Fibroblast of skin of back (primary cell): ENCODE data around the gene MAST1.
A peak's percentile ranks its signal among the peaks of the same experiment; 100 is the strongest.
"Not testable (repeated sequence)": the region's sequence is repeated elsewhere in the genome, so short reads cannot be mapped to it uniquely, and the experiment has no call there.

Experiments used
- DNase-seq: peaks from one replicate; pipeline ENCODE4 v3.0.0-alpha.2; 2013

MAST1 gene

GRCh38 chr19:12801466-12802266 lies 36.6 kb upstream of the MAST1 start, which contains the start of the genes PRDX2 and THSD8:
Gene PRDX2, minus strand, starts transcription at chr19:12801800. Its CDS starts 539 bp downstream, at chr19:12801261.
Gene THSD8, plus strand, starts transcription at chr19:12802069. Its CDS starts 3 bp downstream, at chr19:12802072.
- DNase-seq: peak; percentile 64

- DNase-seq: no peak
Measured at GRCh38 chr19:12802267-12803106, 35.8 kb upstream of the MAST1 start.

DNA sequence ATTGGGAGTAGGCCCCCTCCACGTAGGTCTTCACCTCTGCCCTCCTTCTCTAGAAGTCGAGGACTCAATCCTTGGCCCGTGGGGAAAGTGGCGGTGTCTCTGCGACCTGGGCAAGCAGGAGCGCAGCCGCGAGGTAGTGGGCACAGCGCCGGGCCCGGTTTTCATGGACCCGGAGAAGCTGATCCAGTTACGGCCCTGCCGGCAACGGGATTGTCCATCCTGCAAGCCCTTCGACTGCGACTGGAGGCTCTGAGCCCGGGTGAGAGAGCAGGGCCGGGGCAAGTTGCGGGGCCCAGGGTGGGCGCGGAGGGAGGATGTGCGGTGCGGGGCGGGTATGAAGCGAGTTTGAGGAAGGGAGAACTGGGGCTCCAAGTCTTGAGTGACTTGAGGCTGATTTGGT lies 34.3 kb upstream of the MAST1 start:
- no peak for DNase-seq

DNA sequence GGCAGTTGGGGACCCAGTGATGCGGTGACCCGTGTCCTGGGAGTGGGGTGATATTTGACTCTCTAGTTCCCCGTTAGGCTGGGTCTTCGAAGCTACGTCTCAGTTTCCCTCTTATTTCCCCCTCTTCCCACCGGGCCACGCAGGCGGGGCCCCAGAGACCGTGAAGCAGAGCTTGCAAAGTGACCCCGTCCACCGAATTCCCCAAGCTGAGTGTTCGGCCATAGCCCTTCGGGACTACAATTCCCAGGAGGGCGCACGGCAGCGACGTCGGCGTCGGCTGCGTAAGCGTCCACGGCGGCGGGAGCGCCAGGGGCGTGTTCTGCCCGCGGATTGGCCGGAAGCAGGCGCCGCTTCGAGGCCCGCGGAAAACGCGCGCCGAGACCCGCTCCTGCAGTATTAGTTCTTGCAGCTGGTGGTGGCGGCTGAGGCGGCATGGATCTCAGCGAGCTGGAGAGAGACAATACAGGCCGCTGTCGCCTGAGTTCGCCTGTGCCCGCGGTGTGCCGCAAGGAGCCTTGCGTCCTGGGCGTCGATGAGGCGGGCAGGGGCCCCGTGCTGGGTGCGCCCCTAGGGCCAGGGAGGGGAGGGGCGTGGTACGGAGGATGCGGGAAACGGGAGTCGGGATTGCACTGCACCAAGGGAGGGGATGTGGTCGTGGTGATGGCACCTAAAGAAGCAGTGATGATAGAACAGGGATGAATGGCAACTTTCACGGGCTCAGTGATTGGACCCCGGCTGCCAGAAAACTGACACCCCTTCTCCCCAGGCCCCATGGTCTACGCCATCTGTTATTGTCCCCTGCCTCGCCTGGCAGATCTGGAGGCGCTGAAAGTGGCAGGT lies 31.9 kb upstream of the MAST1 start, which contains the start of gene RNASEH2A:
RNASEH2A (plus strand) TSS at position 343 of the 840 bp plus-strand sequence; CDS start at position 433, 90 bp downstream.
- peak; percentile 91 for DNase-seq

- no peak for DNase-seq
Measured at GRCh38 chr19:12815088-12815487, 23.2 kb upstream of the MAST1 start.

DNA sequence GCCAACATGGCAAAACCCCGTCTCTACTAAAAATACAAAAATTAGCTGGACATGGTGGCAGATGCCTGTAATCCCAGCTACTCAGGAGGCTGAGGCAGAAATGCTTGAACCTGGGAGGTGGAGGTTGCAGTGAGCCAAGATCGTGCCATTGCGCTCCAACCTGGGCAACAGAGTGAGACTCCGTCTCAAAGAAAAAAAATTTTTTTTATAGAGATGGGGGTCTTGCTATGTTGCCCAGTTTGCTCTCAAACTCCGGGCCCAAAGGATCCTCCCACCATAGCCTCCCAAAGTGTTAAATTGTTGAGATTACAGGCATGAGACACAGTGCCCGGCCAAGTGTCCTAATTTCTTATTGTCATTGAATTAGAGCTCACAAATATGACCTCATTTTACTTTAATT lies 21.1 kb upstream of the MAST1 start:
- not testable (repeated sequence) for DNase-seq

GRCh38 chr19:12817810-12818209 lies 20.5 kb upstream of the MAST1 start:
- DNase-seq: not testable (repeated sequence)

- DNase-seq: no peak
Measured at GRCh38 chr19:12821761-12822160, 16.6 kb upstream of the MAST1 start.

- peak; percentile 73 for DNase-seq
Measured at GRCh38 chr19:12825254-12826131, 12.8 kb upstream of the MAST1 start.

GRCh38 chr19:12828494-12828893 lies 9.8 kb upstream of the MAST1 start:
- DNase-seq: no peak

DNA sequence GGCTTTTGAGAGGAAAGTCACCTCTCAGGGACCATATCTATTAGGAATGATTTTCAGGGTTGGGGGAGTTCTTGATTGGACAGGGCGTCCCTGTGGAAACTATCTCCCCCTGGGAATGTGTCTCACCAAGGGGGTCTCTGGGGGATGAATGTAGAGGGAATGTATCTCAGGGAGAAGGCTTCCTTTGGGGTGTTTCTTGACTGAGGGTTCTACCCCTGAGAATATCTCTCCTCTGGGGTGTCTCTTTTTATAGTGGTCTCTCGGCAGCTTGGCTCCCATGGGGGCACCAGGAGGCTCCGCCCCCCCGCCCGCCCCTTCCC lies 4.9 kb upstream of the MAST1 start:
- no peak for DNase-seq

DNA sequence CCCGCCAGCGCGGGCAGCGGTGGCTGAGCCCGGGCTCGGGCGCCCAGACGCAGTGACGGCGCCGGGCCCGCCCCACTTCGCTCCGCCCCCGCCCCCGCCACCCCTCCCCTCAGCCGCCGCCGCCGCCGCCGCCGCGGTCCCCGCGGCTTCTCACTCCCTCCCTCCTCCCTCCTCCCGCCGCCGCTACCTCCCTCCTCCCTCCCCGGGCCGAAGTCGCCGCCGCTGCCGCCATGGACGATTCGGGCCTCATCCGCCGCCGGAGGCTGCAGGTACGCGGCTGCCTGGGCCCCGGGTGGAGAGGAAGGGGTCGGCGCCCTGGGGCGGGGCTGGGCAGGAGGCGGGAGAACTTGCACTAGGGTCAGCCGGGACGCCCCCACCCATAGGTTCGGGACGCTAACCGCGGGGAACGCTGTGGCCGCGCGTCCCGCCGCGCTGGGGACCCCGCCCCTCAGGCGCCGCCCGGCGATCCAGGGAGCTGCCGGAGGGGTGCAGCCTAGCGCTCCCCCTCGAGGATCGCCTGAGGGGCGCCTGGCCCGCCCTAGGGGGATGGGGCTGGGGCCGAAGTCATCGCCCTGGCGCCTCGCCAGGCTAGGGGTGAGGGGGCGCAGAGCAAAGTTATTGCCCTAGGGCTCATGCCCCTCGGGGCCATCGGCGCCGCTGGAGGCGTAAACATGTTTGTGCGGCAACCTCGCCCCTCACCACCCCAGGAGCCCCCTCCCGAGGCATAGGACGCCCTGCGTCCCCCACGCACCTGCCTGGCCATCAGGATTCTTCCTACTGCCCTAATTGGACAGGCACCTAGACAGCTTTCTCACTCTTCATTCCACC lies 4.4 kb upstream of the MAST1 start:
- no peak for DNase-seq

DNA sequence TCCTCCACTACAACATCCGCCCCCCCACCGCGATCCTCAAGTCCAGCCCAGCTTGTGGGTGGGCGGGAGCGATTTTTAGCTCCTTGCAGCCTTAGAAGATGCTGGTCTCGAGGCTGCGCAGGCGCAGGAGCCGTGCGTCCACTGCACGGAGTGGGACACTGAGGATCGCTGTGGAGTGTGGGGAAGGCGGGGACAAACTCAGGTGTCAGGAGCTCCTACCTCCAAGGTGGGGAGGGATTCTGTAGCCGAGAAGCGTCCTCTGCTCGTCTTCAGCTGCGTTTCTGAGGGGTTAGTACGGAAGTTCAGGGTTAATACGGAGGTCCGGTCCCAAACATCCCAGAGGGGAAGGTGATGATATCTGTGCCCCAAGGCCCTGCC lies 3.8 kb upstream of the MAST1 start, which contains the start of gene RTBDN:
RTBDN (minus strand) TSS at position 14 of the 378 bp plus-strand sequence. CDS start 4,600 bp downstream, outside the sequence.
- DNase-seq: no peak

GRCh38 chr19:12834976-12835757 lies 3.1 kb upstream of the MAST1 start:
- no peak for DNase-seq

DNA sequence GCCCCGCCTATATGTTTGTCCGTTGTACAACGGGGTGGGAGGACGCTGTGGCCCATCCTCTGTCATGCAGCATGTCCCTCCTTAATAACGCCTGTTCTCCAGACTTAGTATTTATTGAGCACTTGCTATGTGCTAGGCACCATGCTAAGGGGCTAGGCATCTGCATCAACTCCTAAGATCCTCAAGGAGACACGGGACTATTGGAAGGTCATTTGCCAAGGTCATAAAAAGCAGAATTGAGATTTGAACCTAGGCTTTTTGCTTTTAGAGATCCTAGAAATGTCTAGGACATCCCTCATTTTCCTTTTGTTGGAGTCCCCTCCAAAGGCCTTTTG lies 1.8 kb upstream of the MAST1 start:
- no peak for DNase-seq

GRCh38 chr19:12837225-12837624 lies 1.1 kb upstream of the MAST1 start:
- DNase-seq: no peak

DNA sequence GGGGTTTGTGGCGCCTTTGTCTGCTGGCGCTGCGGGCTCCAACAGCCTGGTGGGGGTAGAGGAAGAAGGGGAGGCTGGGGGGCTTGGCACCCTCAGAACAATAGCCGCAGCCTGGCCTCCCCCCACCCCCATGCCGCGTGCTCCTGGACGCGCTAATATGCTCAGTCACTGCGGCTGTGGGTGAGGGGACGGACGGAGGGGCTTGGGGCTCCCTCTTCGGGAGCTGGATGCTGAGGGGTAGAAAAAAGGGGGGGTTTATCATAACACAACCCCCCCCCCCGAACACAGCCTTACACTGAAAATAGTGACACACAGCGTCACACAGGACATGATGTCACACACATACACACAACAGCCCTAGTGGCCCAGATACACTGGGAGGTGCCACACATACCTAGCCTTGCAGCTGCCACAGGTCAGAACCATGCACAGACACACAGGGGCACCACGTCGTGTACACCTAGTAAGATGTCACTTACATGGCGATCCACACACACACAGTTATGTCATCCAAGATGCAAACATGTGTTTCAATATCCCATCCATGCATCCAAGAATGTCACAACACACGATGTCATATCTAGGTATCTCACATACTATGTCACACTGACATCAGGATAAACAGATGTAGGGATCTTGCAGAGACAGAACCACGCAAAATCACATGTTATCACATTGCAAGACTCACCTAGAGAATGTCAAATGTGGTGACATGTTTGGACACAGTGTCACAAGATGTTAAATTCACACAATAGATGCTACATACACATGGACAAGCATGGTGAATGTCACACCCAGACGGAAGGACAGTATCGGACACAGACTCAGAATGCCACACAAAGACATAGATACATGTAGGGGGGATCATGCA lies 806 bp downstream of the MAST1 start:
- DNase-seq: no peak
